CD8-positive, alpha-beta memory T cell (primary cell): Measurements from ENCODE around the gene RASAL2. TPM values are rescaled to one million over a fixed set of nuclear protein-coding genes. Genes with fewer than 3 reads are reported as not detected.

Experiments
- CTCF ChIA-PET: fragments of 350-600 bp; sonication (Branson Sonifier 250); formaldehyde crosslinking; loops from one replicate; lab custom pipeline; 2021; ENCODE audit warnings: antibody characterized with exemption; lab: Charles Lee
- POLR2A ChIA-PET: fragments of 350-600 bp; sonication (Branson Sonifier 250); formaldehyde crosslinking; loops from one replicate; lab custom pipeline; 2021; ENCODE audit warnings: antibody characterized with exemption; lab: Charles Lee
- DNase-seq, 5 donors: peaks; one replicate each; pipeline versions ENCODE4 v3.0.0 to v3.0.0-alpha.2; 2020 to 2022; ENCODE audit warnings: mixed read lengths in 1 of 5
- H3K27ac ChIP-seq: one replicate; pipeline ENCODE4 v1.7.0; 2013; ENCODE audit warnings: low read depth, mild to moderate bottlenecking, low read length, moderate library complexity
- H3K27me3 ChIP-seq: 2 replicates; pipeline ENCODE4 v1.7.0; 2013; ENCODE audit warnings: low read length, mild to moderate bottlenecking; ENCODE audit not compliant: insufficient read depth, poor library complexity, severe bottlenecking
- H3K36me3 ChIP-seq: 2 replicates; pipeline ENCODE4 v1.7.0; 2013; ENCODE audit warnings: mild to moderate bottlenecking, low read length, moderate library complexity; ENCODE audit not compliant: insufficient read depth
- H3K4me1 ChIP-seq: 2 replicates; pipeline ENCODE4 v1.7.0; 2013; ENCODE audit warnings: mild to moderate bottlenecking, low read length, moderate library complexity; ENCODE audit not compliant: insufficient read depth
- H3K4me3 ChIP-seq: 2 replicates; pipeline ENCODE4 v1.7.0; 2013; ENCODE audit warnings: mild to moderate bottlenecking, low read length
- H3K9me3 ChIP-seq: 2 replicates; pipeline ENCODE4 v1.7.0; 2013; ENCODE audit warnings: mild to moderate bottlenecking, low read length
- H3K27ac Mint-ChIP-seq, 8 donors: one replicate each; pipeline ENCODE4 v1.8.0; 2020 to 2021; ENCODE audit warnings: mixed read lengths in 8 of 8, mild to moderate bottlenecking in 6 of 8, inconsistent platforms in 3 of 8, moderate library complexity in 3 of 8
- H3K27me3 Mint-ChIP-seq, 2 donors: one replicate each; pipeline ENCODE4 v1.8.0; 2020 to 2021; ENCODE audit warnings: mixed read lengths in 2 of 2, mild to moderate bottlenecking in 1 of 2, moderate library complexity in 1 of 2
- H3K36me3 Mint-ChIP-seq, 3 donors: one replicate each; pipeline ENCODE4 v1.8.0; 2020 to 2021; ENCODE audit warnings: mixed read lengths in 3 of 3, inconsistent platforms in 1 of 3, mild to moderate bottlenecking in 1 of 3
- H3K4me1 Mint-ChIP-seq, 3 donors: one replicate each; pipeline ENCODE4 v1.8.0; 2020 to 2021; ENCODE audit warnings: mixed read lengths in 3 of 3, inconsistent platforms in 1 of 3, mild to moderate bottlenecking in 1 of 3
- H3K4me3 Mint-ChIP-seq, 7 donors: one replicate each; pipeline ENCODE4 v1.8.0; 2020 to 2021; ENCODE audit warnings: mixed read lengths in 7 of 7, mild to moderate bottlenecking in 6 of 7, moderate library complexity in 4 of 7, inconsistent platforms in 2 of 7
- H3K9me3 Mint-ChIP-seq, 5 donors: one replicate each; pipeline ENCODE4 v1.8.0; 2020 to 2022; ENCODE audit warnings: mixed read lengths in 5 of 5, mild to moderate bottlenecking in 3 of 5, moderate library complexity in 2 of 5, inconsistent platforms in 1 of 5
- polyA plus RNA-seq: library from polyadenylated mRNA; unstranded; fragments of 300-500 nt; fragmentation: Illumina TruSeq; gene quantifications from one replicate; pipeline ENCODE4 v1.2.3, GENCODE V29; 2021
- total RNA-seq, 2 experiments: library from RNA; stranded (reverse); gene quantifications; one replicate each; pipeline ENCODE4 v1.2.3, GENCODE V29; 2021

Gene RASAL2
- total and polyA plus RNA-seq, 3 experiments from 2014 or later = 0.04 to 0.07 TPM; not detected in 1

DNA sequence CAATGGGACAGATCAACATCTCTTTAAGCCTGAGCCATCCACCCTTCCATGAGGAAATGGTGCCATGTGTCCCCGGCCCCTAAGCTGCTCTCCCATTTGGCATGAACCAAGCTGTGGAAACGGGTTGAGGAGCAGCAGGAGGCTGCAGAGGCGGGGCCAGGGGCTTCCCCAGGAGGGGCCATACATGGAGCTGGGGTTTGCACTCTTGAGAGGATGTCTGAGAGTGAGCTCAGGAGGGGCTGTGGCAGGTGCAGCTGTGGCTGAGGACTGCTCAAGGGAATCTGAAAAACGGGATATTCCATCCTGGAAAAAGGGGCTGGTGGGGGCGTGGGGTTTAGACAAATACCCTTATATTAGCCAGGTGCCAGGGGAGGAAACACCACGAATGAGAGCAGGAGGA is 409.9 kb downstream of the RASAL2 start:
- Mint-ChIP-seq H3K36me3 (no peaks in the 10 kb centered on the region), H3K4me3 (no peak overlapping the region), H3K4me1 (peaks cover 0 to 4% (median 0%) of the 10 kb centered on the region in 3 donors), H3K27me3 (peaks cover 11 to 15% of the 10 kb centered on the region in 2 donors), H3K27ac (no peak overlapping the region), H3K9me3 (no peaks in the 10 kb centered on the region)
- Histone ChIP-seq H3K36me3 (no peaks in the 10 kb centered on the region), H3K4me3 (no peak overlapping the region), H3K4me1 (no peaks in the 10 kb centered on the region), H3K9me3 (no peaks in the 10 kb centered on the region), H3K27ac (no peak overlapping the region), H3K27me3 (no peaks in the 10 kb centered on the region)
- no peak for DNase-seq
- POLR2A ChIA-PET = no interaction called here
- CTCF ChIA-PET = no interaction called here

- H3K9me3 Mint-ChIP-seq = no peaks in the 10 kb centered on the region
- Histone ChIP-seq H3K27me3 (no peaks in the 10 kb centered on the region), H3K36me3 (no peaks in the 10 kb centered on the region), H3K4me1 (no peaks in the 10 kb centered on the region), H3K27ac (no peak overlapping the region), H3K9me3 (no peaks in the 10 kb centered on the region), H3K4me3 (no peak overlapping the region)
- peak overlapping the region in 1 of 8 donors; percentile 87 for H3K27ac Mint-ChIP-seq
- no peak overlapping the region for H3K4me3 Mint-ChIP-seq
- peaks cover 11 to 15% of the 10 kb centered on the region in 2 donors for H3K27me3 Mint-ChIP-seq
- CTCF ChIA-PET = no interaction called here
- DNase-seq = no peak
- peaks cover 0 to 4% (median 0%) of the 10 kb centered on the region in 3 donors for H3K4me1 Mint-ChIP-seq
- H3K36me3 Mint-ChIP-seq = no peaks in the 10 kb centered on the region
- POLR2A ChIA-PET = no interaction called here
These were observed 410.4 kb downstream of the RASAL2 start for GRCh38 chr1:178504286-178504685.

DNA sequence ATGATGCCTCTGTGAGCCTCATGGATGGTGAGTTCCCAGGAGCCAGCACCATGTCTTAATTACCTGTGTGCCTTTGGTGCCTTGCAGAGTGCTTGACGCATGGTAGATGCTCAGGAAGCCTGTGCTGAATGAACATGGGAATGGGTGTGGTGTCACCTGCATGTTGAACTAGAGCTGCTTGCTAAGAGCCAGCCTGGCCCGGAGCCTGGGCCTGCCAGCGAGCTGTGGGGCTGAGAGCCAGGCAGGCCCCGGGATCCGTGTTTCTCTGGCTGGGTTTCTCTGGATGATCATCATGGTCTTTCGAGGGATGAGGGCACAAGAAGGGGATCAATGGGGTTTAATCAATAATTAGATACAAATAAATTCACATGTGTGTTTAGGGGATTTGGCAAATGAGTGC is 412.3 kb downstream of the RASAL2 start:
- peaks cover 11 to 15% of the 10 kb centered on the region in 2 donors for H3K27me3 Mint-ChIP-seq
- Histone ChIP-seq H3K4me3 (no peak overlapping the region), H3K27me3 (no peaks in the 10 kb centered on the region), H3K36me3 (no peaks in the 10 kb centered on the region), H3K4me1 (no peaks in the 10 kb centered on the region), H3K9me3 (no peaks in the 10 kb centered on the region), H3K27ac (no peak overlapping the region)
- no peak overlapping the region for H3K27ac Mint-ChIP-seq
- no peak overlapping the region for H3K4me3 Mint-ChIP-seq
- DNase-seq = no peak
- ChIA-PET CTCF (no interaction called here), POLR2A (no interaction called here)
- H3K9me3 Mint-ChIP-seq = no peaks in the 10 kb centered on the region
- H3K4me1 Mint-ChIP-seq = peaks cover 0 to 4% (median 0%) of the 10 kb centered on the region in 3 donors
- H3K36me3 Mint-ChIP-seq = no peaks in the 10 kb centered on the region

DNA sequence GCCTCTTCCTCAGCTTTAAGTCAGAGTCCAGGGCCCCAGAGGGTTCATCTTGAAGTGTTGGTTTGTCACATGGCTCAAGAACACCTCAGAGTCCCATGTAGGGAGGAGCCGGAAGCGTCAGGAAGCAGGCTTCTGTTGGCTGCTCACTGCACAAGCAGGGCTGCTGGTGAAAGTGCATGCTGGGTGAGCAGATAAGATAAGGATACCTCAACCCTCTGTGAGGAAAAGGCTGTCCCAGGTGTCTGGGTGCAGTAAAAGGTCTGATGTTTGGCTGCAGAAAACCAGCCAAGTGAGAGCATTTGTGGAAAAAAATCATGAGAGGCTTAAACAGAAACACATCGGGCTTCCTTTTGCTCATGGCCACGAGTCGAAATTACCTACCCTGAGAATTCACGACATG is 412.8 kb downstream of the RASAL2 start:
- no peak for DNase-seq
- Histone ChIP-seq H3K27ac (no peak overlapping the region), H3K9me3 (no peaks in the 10 kb centered on the region), H3K4me1 (no peaks in the 10 kb centered on the region), H3K4me3 (no peak overlapping the region), H3K27me3 (no peaks in the 10 kb centered on the region), H3K36me3 (no peaks in the 10 kb centered on the region)
- Mint-ChIP-seq H3K4me1 (peaks cover 0 to under 1% (median 0%) of the 10 kb centered on the region in 3 donors), H3K27ac (no peak overlapping the region), H3K36me3 (no peaks in the 10 kb centered on the region), H3K27me3 (peaks cover 8 to 12% of the 10 kb centered on the region in 2 donors), H3K9me3 (no peaks in the 10 kb centered on the region), H3K4me3 (no peak overlapping the region)
- POLR2A ChIA-PET = no interaction called here
- CTCF ChIA-PET = no interaction called here

- H3K9me3 ChIP-seq = no peaks in the 10 kb centered on the region
- Mint-ChIP-seq H3K4me3 (no peak overlapping the region), H3K4me1 (no peaks in the 10 kb centered on the region), H3K27me3 (peaks cover 0 to 8% of the 10 kb centered on the region in 2 donors), H3K27ac (peak overlapping the region in 1 of 8 donors; percentile 34), H3K36me3 (no peaks in the 10 kb centered on the region), H3K9me3 (no peaks in the 10 kb centered on the region)
- ChIA-PET POLR2A (no interaction called here), CTCF (no interaction called here)
- H3K36me3 ChIP-seq = no peaks in the 10 kb centered on the region
- no peak for DNase-seq
- H3K27ac ChIP-seq = no peak overlapping the region
- no peak overlapping the region for H3K4me3 ChIP-seq
- H3K27me3 ChIP-seq = no peaks in the 10 kb centered on the region
- no peaks in the 10 kb centered on the region for H3K4me1 ChIP-seq
These were observed 415.6 kb downstream of the RASAL2 start for GRCh38 chr1:178509414-178510007.

DNA sequence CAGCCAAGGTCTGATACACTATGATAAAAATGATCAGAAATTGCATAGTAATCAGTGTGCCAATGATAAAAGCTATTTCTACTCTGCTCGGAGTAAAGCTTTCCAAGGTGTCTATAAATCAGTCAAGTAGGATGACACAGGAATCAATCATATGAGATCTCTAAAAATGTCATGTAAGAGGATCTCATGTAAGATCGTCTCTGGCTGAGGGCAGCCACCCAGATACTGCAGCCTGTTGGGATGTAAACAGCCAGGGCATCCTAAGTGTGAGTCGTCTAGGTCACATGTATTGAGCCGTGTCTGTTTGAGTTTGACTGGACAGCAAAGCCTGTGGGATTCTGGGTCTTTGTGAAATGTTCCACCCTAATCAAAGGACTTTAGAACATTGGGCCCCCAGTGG is 416.3 kb downstream of the RASAL2 start:
- H3K36me3 ChIP-seq = no peaks in the 10 kb centered on the region
- DNase-seq = no peak
- POLR2A ChIA-PET = no interaction called here
- CTCF ChIA-PET = no interaction called here
- no peak overlapping the region for H3K4me3 Mint-ChIP-seq
- no peaks in the 10 kb centered on the region for H3K27me3 ChIP-seq
- no peak overlapping the region for H3K27ac ChIP-seq
- H3K4me1 Mint-ChIP-seq = no peaks in the 10 kb centered on the region
- no peaks in the 10 kb centered on the region for H3K4me1 ChIP-seq
- no peaks in the 10 kb centered on the region for H3K9me3 ChIP-seq
- no peak overlapping the region for H3K27ac Mint-ChIP-seq
- no peak overlapping the region for H3K4me3 ChIP-seq
- H3K27me3 Mint-ChIP-seq = peaks cover 0 to 8% of the 10 kb centered on the region in 2 donors
- H3K9me3 Mint-ChIP-seq = no peaks in the 10 kb centered on the region
- no peaks in the 10 kb centered on the region for H3K36me3 Mint-ChIP-seq

- Mint-ChIP-seq H3K4me3 (no peak within 1 kb of the TSS), H3K4me1 (no peaks in the 10 kb centered on the region), H3K27ac (peak within 1 kb of the TSS in 1 of 8 donors; percentile 86), H3K36me3 (no peaks in the 10 kb centered on the region), H3K9me3 (no peaks in the 10 kb centered on the region), H3K27me3 (peaks cover 0 to 6% of the 10 kb centered on the region in 2 donors)
- Histone ChIP-seq H3K27ac (no peak within 1 kb of the TSS), H3K9me3 (no peaks in the 10 kb centered on the region), H3K4me3 (no peak within 1 kb of the TSS), H3K27me3 (no peaks in the 10 kb centered on the region), H3K36me3 (no peaks in the 10 kb centered on the region), H3K4me1 (no peaks in the 10 kb centered on the region)
- no peak for DNase-seq
- ChIA-PET POLR2A (no interaction called here), CTCF (no interaction called here)
These were observed 418.8 kb downstream of the RASAL2 start, which contains the start of gene TEX35 for GRCh38 chr1:178512566-178513277. TEX35 (plus strand) TSS chr1:178513109; CDS start chr1:178513189, 80 bp downstream.

- Histone ChIP-seq H3K27ac (no peak overlapping the region), H3K9me3 (no peaks in the 10 kb centered on the region), H3K4me1 (no peaks in the 10 kb centered on the region), H3K4me3 (no peak overlapping the region), H3K27me3 (no peaks in the 10 kb centered on the region), H3K36me3 (no peaks in the 10 kb centered on the region)
- POLR2A ChIA-PET = no interaction called here
- no peak for DNase-seq
- Mint-ChIP-seq H3K9me3 (no peaks in the 10 kb centered on the region), H3K4me1 (no peaks in the 10 kb centered on the region), H3K27ac (peak overlapping the region in 1 of 8 donors; percentile 86), H3K4me3 (no peak overlapping the region), H3K27me3 (peaks cover 0 to 5% of the 10 kb centered on the region in 2 donors), H3K36me3 (no peaks in the 10 kb centered on the region)
- CTCF ChIA-PET = no interaction called here
These were observed 419.5 kb downstream of the RASAL2 start for GRCh38 chr1:178513278-178513983.
